ENCODE measurements around the gene KLK8. TPM values are rescaled to one million over a fixed set of nuclear protein-coding genes. Genes with fewer than 3 reads are reported as not detected.

KLK8 gene
- total RNA-seq, 2 donors from 2014 or later = not detected

- ATAC-seq (ENCODE audit: insufficient number of reproducible peaks, low FRiP score, low read depth) (no peak), DNase-seq (ENCODE audit: low spot score) (no peak)
- Histone ChIP-seq H3K36me3 (no peaks in the 10 kb centered on the region), H3K4me3 (no peak overlapping the region), H3K27me3 (replicated peaks; ENCODE audit: insufficient read depth) (no peaks in the 10 kb centered on the region), H3K4me1 (ENCODE audit: control insufficient read depth in 1 of 2, low read depth in 2 of 2) (peaks cover 0 to 5% of the 10 kb centered on the region in 2 donors), H3K27ac (no peak overlapping the region), H3K9me3 (no peaks in the 10 kb centered on the region)
- no peak for TF ChIP-seq CTCF (IDR thresholded peaks at IDR 0.05)
These were observed 11.3 kb upstream of the KLK8 start for GRCh38 chr19:51012661-51013190.

GRCh38 chr19:51010066-51010795 is 8.8 kb upstream of the KLK8 start:
- Histone ChIP-seq H3K4me3 (no peak overlapping the region), H3K4me1 (ENCODE audit: control insufficient read depth in 1 of 2, low read depth in 2 of 2) (no peaks in the 10 kb centered on the region), H3K27me3 (replicated peaks; ENCODE audit: insufficient read depth) (no peaks in the 10 kb centered on the region), H3K36me3 (no peaks in the 10 kb centered on the region), H3K27ac (no peak overlapping the region), H3K9me3 (no peaks in the 10 kb centered on the region)
- TF ChIP-seq CTCF (IDR thresholded peaks at IDR 0.05) = no peak
- DNase-seq (ENCODE audit: low spot score) = no peak
- ATAC-seq (ENCODE audit: insufficient number of reproducible peaks, low FRiP score, low read depth) = no peak

- Histone ChIP-seq H3K27me3 (replicated peaks; ENCODE audit: insufficient read depth) (no peaks in the 10 kb centered on the region), H3K36me3 (no peaks in the 10 kb centered on the region), H3K4me1 (ENCODE audit: control insufficient read depth in 1 of 2, low read depth in 2 of 2) (no peaks in the 10 kb centered on the region), H3K9me3 (no peaks in the 10 kb centered on the region), H3K27ac (no peak overlapping the region), H3K4me3 (no peak overlapping the region)
- ATAC-seq (ENCODE audit: insufficient number of reproducible peaks, low FRiP score, low read depth) (no peak), DNase-seq (ENCODE audit: low spot score) (no peak)
- no peak for TF ChIP-seq CTCF (IDR thresholded peaks at IDR 0.05)
These were observed 7.9 kb upstream of the KLK8 start for GRCh38 chr19:51009061-51009891.

- Histone ChIP-seq H3K9me3 (no peaks in the 10 kb centered on the region), H3K4me1 (ENCODE audit: control insufficient read depth in 1 of 2, low read depth in 2 of 2) (no peaks in the 10 kb centered on the region), H3K4me3 (no peak overlapping the region), H3K27ac (no peak overlapping the region), H3K36me3 (no peaks in the 10 kb centered on the region), H3K27me3 (replicated peaks; ENCODE audit: insufficient read depth) (no peaks in the 10 kb centered on the region)
- no peak for TF ChIP-seq CTCF (IDR thresholded peaks at IDR 0.05)
- no peak for ATAC-seq (ENCODE audit: insufficient number of reproducible peaks, low FRiP score, low read depth)
- no peak for DNase-seq (ENCODE audit: low spot score)
These were observed 6.1 kb upstream of the KLK8 start for GRCh38 chr19:51007488-51007887.

- ATAC-seq (ENCODE audit: insufficient number of reproducible peaks, low FRiP score, low read depth) (no peak), DNase-seq (ENCODE audit: low spot score) (no peak)
- H3K27me3 ChIP-seq (replicated peaks; ENCODE audit: insufficient read depth) = no peaks in the 10 kb centered on the region
These were observed 5.0 kb upstream of the KLK8 start for GRCh38 chr19:51006406-51006805.

More at GRCh38 chr19:51006406-51006805, 5.0 kb upstream of the KLK8 start:
- TF ChIP-seq CTCF (IDR thresholded peaks at IDR 0.05) = no peak
- no peaks in the 10 kb centered on the region for H3K4me1 ChIP-seq (ENCODE audit: control insufficient read depth in 1 of 2, low read depth in 2 of 2)
- H3K9me3 ChIP-seq = no peaks in the 10 kb centered on the region
- H3K27ac ChIP-seq = no peak overlapping the region
- H3K36me3 ChIP-seq = no peaks in the 10 kb centered on the region
- H3K4me3 ChIP-seq = no peak overlapping the region
